Epithelial cell of proximal tubule (primary cell): ENCODE results near the gene NYAP2. TPM values are rescaled to one million over a fixed set of nuclear protein-coding genes. Genes with fewer than 3 reads are reported as not detected.

Experiments
- DNase-seq: peaks from one replicate; pipeline ENCODE4 v3.0.0-alpha.2; 2011; ENCODE audit warnings: low read depth
- H3K4me3 ChIP-seq: 2 replicates; pipeline ENCODE4 v1.5.1; 2011; ENCODE audit warnings: low read depth, mild to moderate bottlenecking, low read length
- CTCF ChIP-seq: conservative IDR thresholded peaks from 2 replicates; pipeline ENCODE4 v1.5.1; 2012; ENCODE audit warnings: low read depth, mild to moderate bottlenecking, low read length
- total RNA-seq: library from RNA; depleted of rRNA; stranded (reverse); fragments of >200 nt; gene quantifications from 2 replicates; pipeline ENCODE4 v1.2.3, GENCODE V29; 2015

NYAP2 gene
- total RNA-seq, 1 donor from 2014 or later = not detected

- no peak for TF ChIP-seq CTCF
- no peak overlapping the region for H3K4me3 ChIP-seq
- no peak for DNase-seq
Measured at GRCh38 chr2:225487878-225488416, 88.4 kb downstream of the NYAP2 start.

- no peak for TF ChIP-seq CTCF
- no peak for DNase-seq
- H3K4me3 ChIP-seq = no peak overlapping the region
Measured at GRCh38 chr2:225488743-225489142, 89.2 kb downstream of the NYAP2 start.

DNA sequence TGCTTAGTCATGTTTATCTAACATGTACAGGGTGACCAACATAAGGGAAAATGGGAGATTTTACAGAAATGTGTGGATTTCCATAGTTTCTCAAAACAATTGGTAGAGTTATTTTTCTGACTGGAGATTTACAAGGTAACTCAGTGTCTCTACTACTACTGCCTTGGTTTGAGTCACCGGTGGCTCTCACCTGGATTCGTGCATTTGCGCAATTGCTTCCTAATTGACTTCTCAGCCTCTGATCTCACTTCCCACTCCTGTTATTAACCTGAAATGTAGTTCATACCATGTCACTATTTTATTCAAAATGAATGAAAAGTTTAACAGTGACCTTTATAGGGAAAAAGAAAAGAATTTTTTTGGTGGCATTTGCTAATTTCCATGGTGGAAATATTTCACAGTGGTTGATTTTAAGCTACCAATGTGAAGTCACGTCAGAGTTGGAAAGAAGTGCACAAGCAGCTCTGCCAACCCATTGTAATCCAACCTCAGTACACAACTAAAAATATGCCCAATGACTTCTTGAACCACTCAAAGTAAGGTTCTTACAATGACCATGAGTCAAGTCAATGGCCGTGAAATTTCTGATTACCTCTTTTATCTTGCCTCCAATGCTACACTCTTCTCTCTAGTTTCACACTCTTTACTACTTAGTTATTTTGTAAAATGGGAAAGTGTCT is 94.0 kb downstream of the NYAP2 start:
- no peak for DNase-seq
- H3K4me3 ChIP-seq = no peak overlapping the region
- TF ChIP-seq CTCF = no peak

GRCh38 chr2:225494100-225494459 is 94.6 kb downstream of the NYAP2 start:
- DNase-seq = no peak
- no peak overlapping the region for H3K4me3 ChIP-seq
- TF ChIP-seq CTCF = no peak

GRCh38 chr2:225495706-225496105 is 96.2 kb downstream of the NYAP2 start:
- no peak overlapping the region for H3K4me3 ChIP-seq
- no peak for DNase-seq
- TF ChIP-seq CTCF = no peak

GRCh38 chr2:225496568-225496967 is 97.1 kb downstream of the NYAP2 start:
- no peak for TF ChIP-seq CTCF
- no peak overlapping the region for H3K4me3 ChIP-seq
- DNase-seq = no peak

DNA sequence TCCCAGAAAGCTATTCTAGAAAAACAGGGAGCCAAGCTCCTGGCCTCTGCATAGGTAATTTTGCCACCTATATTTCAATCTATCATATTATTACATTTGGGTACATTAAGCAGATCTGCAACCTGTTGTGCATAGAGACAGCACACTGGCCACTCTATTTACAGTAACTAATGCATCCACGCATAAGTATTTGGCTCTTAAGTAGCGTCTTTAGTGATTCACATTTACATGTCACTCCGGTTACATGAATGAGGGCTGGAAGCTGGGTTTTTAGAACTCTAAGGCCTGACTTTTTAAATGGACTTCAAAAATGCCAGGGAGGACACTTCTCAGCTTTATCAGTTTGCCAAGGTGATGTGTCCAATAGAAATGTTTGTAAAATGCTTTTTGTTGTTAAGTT is 97.7 kb downstream of the NYAP2 start:
- TF ChIP-seq CTCF = no peak
- no peak overlapping the region for H3K4me3 ChIP-seq
- DNase-seq = no peak
